NOMO-1 treated with DMSO at 0.1 percent for 48 hours (cell line): ENCODE measurements around the gene GPR176.

ENCODE experiments used
- DNase-seq: peaks from one replicate; lab custom pipeline; 2025; ENCODE audit not compliant: unreplicated experiment; lab: John Stamatoyannopoulos, UW

Gene GPR176

GRCh38 chr15:39892418-39892817 is 27.6 kb downstream of the GPR176 start:
- DNase-seq = no peak

- DNase-seq = no peak
These were observed 29.4 kb downstream of the GPR176 start for GRCh38 chr15:39890621-39891020.

- DNase-seq = no peak
These were observed 30.5 kb downstream of the GPR176 start for GRCh38 chr15:39889601-39890000.

- DNase-seq = no peak
These were observed 31.3 kb downstream of the GPR176 start for GRCh38 chr15:39888809-39889208.

- no peak for DNase-seq
These were observed 31.8 kb downstream of the GPR176 start for GRCh38 chr15:39888243-39888642.

GRCh38 chr15:39887832-39888231 is 32.2 kb downstream of the GPR176 start:
- peak; percentile 18 for DNase-seq

GRCh38 chr15:39887211-39887610 is 32.9 kb downstream of the GPR176 start:
- no peak for DNase-seq

GRCh38 chr15:39886418-39886817 is 33.6 kb downstream of the GPR176 start:
- no peak for DNase-seq

- no peak for DNase-seq
These were observed 34.8 kb downstream of the GPR176 start for GRCh38 chr15:39885099-39885777.

GRCh38 chr15:39884351-39884750 is 35.7 kb downstream of the GPR176 start:
- DNase-seq = no peak

GRCh38 chr15:39882602-39883001 is 37.5 kb downstream of the GPR176 start:
- DNase-seq = no peak

- no peak for DNase-seq
These were observed 38.3 kb downstream of the GPR176 start for GRCh38 chr15:39881790-39882189.

- DNase-seq = no peak
These were observed 39.2 kb downstream of the GPR176 start for GRCh38 chr15:39880718-39881387.

GRCh38 chr15:39878406-39878785 is 41.7 kb downstream of the GPR176 start:
- no peak for DNase-seq

- peak; percentile 23 for DNase-seq
These were observed 45.0 kb downstream of the GPR176 start for GRCh38 chr15:39874890-39875549.

GRCh38 chr15:39873978-39874377 is 46.1 kb downstream of the GPR176 start:
- DNase-seq = no peak

- no peak for DNase-seq
These were observed 49.5 kb downstream of the GPR176 start for GRCh38 chr15:39870537-39870936.

- no peak for DNase-seq
These were observed 50.1 kb downstream of the GPR176 start for GRCh38 chr15:39869858-39870515.

GRCh38 chr15:39869254-39869653 is 50.8 kb downstream of the GPR176 start:
- DNase-seq = no peak

- no peak for DNase-seq
These were observed 51.7 kb downstream of the GPR176 start for GRCh38 chr15:39868396-39868795.

GRCh38 chr15:39864116-39864515 is 56.0 kb downstream of the GPR176 start:
- DNase-seq = no peak

- no peak for DNase-seq
These were observed 59.2 kb downstream of the GPR176 start for GRCh38 chr15:39860871-39861270.
